HG03457 (cell line): ENCODE measurements around the gene UNKL.
"Not testable (repeated sequence)": the region's sequence is repeated elsewhere in the genome, so short reads cannot be mapped to it uniquely, and the experiment has no call there.

Experiments used
- ATAC-seq: cut with Tn5 transposase; IDR thresholded peaks from one replicate; pipeline ENCODE4 v1.9.1; 2021; ENCODE audit warnings: moderate number of reproducible peaks; ENCODE audit not compliant: unreplicated experiment

The UNKL gene

GRCh38 chr16:1446296-1447080 lies 32.0 kb upstream of the UNKL start:
- ATAC-seq, result no peak

- no peak for ATAC-seq
Observed at GRCh38 chr16:1445518-1446203, 31.2 kb upstream of the UNKL start.

DNA sequence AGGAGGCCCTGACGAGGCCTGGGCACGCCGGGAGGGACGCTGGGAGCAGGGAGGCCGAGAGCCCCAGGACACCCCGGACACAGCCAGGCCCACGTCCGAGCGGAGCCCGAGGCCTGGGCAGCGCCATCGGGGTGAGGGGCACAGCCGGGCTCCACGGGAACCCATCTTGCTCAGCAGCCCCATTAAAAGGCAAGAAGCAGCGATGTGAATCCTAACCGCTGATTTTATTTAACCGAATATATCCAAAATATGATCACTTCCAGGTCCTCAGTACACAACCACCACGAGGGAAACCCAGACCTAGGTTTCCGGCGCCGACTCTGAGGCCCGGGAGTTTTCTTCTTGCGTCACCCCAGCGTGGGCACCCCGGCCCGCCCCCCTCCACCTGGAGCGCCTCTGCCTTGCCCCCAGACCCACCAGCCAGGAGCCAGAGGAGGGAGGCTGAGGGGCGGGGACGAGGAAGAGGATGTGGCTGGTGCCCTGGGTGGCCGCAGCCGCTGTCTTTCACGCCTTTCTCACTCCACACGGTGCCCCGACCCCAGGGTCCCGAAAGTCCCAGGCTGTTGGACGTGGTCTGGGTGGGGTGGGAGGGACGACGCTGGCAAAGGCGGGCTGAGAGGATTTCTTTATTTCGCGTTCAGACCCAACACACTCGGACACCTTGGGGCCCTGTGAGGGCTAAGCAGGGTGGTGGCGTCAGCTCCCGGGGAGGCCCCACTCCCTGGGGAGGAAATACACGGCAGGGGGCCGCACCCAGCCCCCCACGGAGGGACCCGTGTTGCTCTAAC lies 30.4 kb upstream of the UNKL start:
- ATAC-seq, result no peak

DNA sequence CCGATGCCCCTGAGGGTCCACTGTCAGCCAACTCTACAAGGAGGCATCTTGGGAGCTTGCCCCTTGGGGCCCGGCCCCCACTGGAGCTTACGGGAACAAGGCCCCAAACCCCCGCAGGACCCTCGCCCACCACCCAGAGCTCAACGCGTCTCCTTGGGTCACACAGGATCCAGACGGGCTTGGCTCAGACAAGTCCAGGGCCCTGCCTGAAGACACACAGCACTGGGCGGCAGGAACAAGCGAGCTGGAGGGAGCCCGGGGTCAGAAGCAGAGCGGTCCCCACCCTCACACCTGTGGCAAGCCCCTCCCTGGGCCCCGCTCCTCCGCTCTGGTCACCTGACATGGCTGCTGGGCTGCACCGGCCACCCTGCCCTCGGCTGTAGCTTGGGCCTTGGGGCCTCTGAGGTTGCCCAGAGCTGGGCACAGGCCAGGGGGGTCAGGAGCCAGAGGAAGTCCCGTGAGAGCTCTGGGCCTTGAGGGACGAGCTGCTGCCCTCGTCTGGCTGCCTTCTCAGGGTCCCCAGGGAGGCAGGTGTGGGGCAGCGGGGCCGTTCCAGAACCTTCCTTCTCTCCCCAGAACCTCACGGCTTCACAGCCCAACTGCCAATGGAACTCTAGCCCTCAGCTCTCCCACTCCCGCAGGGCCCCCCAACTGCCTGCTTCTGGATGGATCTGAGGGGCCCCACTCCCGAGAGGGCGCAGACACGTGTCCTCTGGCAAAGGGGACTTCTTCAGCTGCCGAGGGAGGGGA lies 29.7 kb upstream of the UNKL start, which contains the start of gene CCDC154:
CCDC154 (minus strand) TSS at position 577 of the 750 bp plus-strand sequence; CDS start at position 343, 234 bp downstream.
- ATAC-seq, result no peak

GRCh38 chr16:1443403-1443973 lies 29.0 kb upstream of the UNKL start:
- no peak for ATAC-seq

DNA sequence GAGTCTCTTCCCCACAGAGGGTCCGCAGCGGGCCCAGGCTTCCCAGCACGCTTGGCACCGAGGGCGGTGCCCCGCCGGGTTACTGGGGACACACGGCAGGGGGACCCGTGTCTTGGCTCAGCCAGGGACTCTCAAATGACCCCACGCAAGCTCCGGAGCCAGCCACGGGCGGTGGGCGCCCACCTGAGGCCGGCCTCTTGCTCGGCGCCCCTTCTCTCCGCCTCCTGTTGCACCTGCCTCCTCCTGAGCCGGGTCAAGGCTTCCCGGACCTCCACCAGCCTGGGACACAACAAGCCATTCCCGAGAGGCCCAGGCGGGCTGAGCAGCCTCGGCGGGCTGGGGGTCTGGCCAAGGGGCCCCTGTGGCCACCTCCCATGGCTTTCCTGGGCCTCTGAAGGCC lies 28.2 kb upstream of the UNKL start:
- ATAC-seq, result no peak

- ATAC-seq, result no peak
Observed at GRCh38 chr16:1441391-1441829, 26.9 kb upstream of the UNKL start.

- ATAC-seq, result not testable (repeated sequence)
Observed at GRCh38 chr16:1439699-1440074, 25.2 kb upstream of the UNKL start.

- no peak for ATAC-seq
Observed at GRCh38 chr16:1439058-1439698, 24.7 kb upstream of the UNKL start.

DNA sequence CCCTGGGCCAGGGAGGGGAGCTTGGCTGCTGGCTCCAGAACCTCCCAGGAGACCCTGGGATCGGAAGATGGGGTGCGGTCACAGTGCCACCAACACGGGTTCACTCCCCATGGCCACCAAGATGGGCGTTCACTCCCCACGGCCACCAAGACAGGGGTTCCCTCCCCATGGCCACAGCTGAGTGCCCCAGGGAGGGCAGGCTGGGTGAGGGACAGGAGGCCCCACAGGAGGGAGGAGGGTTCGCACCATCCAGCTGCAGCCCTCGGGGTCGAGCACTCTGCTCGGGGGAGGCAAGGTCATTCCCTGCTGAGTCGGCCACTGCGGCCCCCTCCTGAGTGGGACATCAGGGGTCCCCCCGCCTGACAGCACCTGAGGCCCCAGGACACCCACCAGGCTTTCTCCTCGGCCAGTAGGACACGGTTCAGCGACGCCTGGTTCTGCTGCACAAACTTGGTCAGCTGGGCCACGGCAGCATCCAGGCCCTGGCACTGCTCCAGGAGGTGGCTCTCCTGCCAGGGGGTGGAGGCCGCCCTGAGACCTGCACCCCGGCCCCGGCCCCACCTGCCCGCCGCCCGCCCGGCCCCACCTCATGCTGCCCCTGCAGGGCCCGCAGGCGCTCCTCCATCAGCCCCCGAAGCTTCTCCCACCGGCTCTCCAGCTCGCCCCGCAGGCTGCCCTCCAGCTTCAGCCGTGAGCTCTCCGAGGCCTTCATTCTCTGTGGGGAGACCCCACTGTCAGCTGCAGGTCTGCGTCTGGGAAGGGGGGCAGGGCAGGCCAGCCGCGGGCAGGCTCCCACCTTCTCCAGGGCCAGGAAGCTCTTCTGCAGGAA lies 23.9 kb upstream of the UNKL start:
- no peak for ATAC-seq

GRCh38 chr16:1437606-1438005 lies 23.1 kb upstream of the UNKL start:
- no peak for ATAC-seq

DNA sequence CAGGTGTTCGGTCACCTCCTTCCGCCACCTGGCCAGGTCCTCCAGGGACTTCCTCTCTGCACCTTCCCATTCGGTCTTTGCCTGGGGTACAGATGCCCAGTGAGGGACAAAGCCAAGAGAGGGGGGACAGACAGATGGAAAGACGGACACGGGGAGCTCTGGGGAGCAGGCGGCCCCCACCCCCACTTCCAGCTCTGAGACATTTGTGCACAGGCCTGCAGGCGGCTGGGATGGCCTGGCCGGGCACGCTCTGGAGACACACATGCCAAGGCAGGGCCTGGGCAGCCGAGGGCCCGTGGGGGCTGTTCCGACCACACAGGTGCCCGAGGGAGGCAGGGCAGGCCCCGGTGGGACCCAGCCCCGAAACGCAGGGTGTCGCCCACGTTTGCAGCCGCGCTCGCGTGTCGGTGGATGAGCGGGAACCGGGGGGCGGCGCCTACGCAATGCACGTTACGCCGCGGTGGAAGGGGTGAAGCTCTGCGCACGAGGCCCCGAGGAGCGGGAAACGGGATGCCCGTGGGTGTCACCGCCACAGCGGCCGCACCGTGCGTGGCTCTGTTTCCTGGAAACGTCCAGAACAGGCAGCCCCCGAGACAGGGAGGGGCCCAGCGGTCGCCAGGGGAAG lies 22.3 kb upstream of the UNKL start:
- ATAC-seq, result no peak

DNA sequence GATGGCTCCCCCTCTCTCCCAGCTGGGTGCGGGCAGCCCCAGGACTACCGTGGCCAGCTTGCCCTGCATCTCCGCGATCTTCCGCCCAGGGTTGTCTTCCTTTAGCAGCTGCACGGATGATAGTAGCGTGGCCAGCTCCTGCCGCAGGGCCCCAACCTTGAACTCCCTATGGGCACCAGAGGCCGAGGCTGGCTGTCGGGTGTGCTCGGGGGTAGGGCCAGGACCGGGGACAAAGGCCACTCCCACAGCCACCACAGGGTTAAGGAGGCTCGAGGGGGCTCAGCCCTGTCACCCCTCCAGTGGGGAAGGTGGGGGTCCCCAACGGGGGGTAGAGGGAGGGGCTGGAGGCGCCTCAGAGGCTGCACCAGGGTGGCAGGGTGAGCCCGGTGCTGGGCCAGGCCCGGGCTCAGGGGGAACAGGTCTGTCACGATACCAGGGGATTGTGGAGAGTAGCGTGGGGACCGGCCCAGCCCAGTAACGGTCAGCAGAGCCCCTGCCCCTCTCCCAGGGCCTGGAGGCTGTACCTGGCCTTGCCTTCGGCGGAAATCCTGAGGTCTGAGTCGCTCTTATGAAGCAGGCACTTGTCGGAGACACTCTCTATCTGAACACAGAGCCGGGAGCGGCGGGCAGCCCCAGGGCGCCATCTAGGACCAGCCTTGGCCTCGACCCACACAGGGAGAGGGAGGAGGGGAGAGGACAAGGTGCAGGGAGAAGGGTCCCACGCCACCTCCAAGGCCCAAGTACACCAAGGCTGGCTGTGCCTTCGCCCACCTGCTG lies 21.6 kb upstream of the UNKL start:
- no peak for ATAC-seq

DNA sequence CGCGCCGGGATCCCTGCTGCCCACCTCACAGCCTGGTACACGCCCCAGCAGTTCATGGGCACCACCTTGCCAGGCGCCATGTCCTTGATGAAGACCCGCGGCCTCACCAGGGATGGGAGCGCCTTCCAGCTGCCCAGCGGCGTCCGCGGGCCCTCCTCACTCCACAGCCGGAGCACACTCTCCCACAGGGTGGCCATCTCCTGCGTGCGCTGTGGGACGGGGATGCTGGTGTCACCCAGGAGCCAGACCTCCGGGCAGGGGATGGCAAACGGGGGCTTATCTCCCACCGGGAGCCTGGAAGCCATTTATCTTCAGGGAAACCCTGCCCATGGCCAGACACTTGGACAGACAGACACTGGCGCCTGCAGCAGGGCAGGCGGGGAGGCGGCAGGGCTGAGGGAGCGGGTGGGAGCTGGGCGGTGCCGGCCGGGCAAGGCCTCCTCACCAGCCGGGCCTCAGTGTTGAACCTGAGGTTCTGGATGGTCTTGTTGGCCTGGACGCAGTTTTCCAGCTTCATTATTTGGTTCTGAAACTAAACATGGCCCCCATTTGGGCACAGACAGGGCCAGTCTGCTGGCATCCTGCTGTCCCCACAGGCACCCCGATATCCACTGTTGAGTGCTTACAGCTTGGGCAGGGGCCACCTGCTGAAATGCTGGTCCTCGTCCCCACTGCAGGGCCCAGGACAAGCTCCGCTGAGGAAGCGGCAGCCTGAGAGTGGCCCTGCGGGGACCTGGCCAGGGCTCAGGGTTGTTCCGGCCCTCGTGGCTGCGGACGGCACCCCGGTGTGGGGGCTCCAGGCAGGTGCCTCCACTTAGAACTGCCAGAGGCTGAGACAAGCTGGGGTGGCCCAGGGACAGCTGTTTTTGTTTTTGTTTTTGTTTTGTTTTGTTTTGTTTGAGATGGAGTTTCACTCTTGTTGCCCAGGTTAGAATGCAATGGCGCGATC lies 20.4 kb upstream of the UNKL start:
- no peak for ATAC-seq

GRCh38 chr16:1433756-1434155 lies 19.3 kb upstream of the UNKL start:
- ATAC-seq, result no peak

DNA sequence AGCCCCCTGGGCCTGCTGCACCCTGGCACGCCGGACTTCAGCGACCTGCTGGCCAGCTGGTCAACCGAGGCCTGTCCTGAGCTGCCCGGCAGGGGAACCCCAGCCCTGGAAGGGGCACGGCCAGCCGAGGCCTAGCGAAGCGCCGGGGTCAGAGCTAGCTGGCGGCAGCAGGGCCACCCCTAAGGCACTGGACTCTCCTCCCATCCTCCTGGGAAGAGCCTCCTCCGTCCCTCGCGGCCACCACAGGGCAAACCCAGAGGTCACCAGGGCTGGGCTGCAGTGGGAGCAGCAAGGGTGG lies 18.7 kb upstream of the UNKL start:
- no peak for ATAC-seq
